H7 (cell line): ENCODE results near the gene EAF1. TPM values are rescaled to one million over a fixed set of nuclear protein-coding genes. Genes with fewer than 3 reads are reported as not detected.
"Not testable (repeated sequence)": the region's sequence is repeated elsewhere in the genome, so short reads cannot be mapped to it uniquely, and the experiment has no call there.

Experiments used
- DNase-seq: peaks from one replicate; pipeline ENCODE4 v3.0.0; 2012
- H3K27me3 ChIP-seq: 2 replicates; pipeline ENCODE4 v1.6.0; 2011; ENCODE audit warnings: mild to moderate bottlenecking, low read length; ENCODE audit not compliant: control insufficient read depth, insufficient read depth
- H3K36me3 ChIP-seq: replicated peaks from 2 replicates; pipeline ENCODE4 v1.5.1; 2011; ENCODE audit warnings: low read length; ENCODE audit not compliant: control insufficient read depth, insufficient read depth
- H3K4me3 ChIP-seq: 2 replicates; pipeline ENCODE4 v1.5.1; 2011; ENCODE audit warnings: low read depth, mild to moderate bottlenecking, control low read depth, low read length, moderate library complexity; ENCODE audit not compliant: insufficient read depth
- total RNA-seq: library from RNA; depleted of rRNA; stranded (reverse); fragments of >200 nt; shearing (Covaris generic); gene quantifications from 2 replicates; pipeline ENCODE4 v1.2.3, GENCODE V29; 2014; rRNA removed

Gene EAF1
- 25.7 and 31.2 TPM in 2 replicates for total RNA-seq

GRCh38 chr3:15427182-15427880 is at the start of gene EAF1, which contains the start of gene METTL6:
Gene EAF1, plus strand, starts transcription at chr3:15427598. Its CDS starts 182 bp downstream, at chr3:15427780.
Gene METTL6, minus strand, starts transcription at chr3:15427544. Its CDS starts 1,033 bp downstream, at chr3:15426511.
- Histone ChIP-seq H3K4me3 (peak within 1 kb of the TSS; percentile 90), H3K36me3 (peaks cover 11% of the 10 kb centered on the region), H3K27me3 (no peaks in the 10 kb centered on the region)
- DNase-seq, result peak; percentile 90

- Histone ChIP-seq H3K27me3 (no peaks in the 10 kb centered on the region), H3K4me3 (no peak overlapping the region), H3K36me3 (no peaks in the 10 kb centered on the region)
- DNase-seq, result peak; percentile 75
These were observed 49.2 kb upstream of the EAF1 start for GRCh38 chr3:15377961-15378791.

- H3K36me3 ChIP-seq, result no peaks in the 10 kb centered on the region
- H3K27me3 ChIP-seq, result no peaks in the 10 kb centered on the region
- DNase-seq, result no peak
- H3K4me3 ChIP-seq, result no peak overlapping the region
These were observed 46.2 kb upstream of the EAF1 start for GRCh38 chr3:15380980-15381890.

GRCh38 chr3:15382405-15382923 is 44.9 kb upstream of the EAF1 start:
- H3K36me3 ChIP-seq, result no peaks in the 10 kb centered on the region
- DNase-seq, result no peak
- no peaks in the 10 kb centered on the region for H3K27me3 ChIP-seq
- no peak overlapping the region for H3K4me3 ChIP-seq

- no peak overlapping the region for H3K4me3 ChIP-seq
- H3K27me3 ChIP-seq, result no peaks in the 10 kb centered on the region
- H3K36me3 ChIP-seq, result no peaks in the 10 kb centered on the region
- DNase-seq, result no peak
These were observed 42.7 kb upstream of the EAF1 start for GRCh38 chr3:15384510-15385237.

- not testable (repeated sequence) for H3K4me3 ChIP-seq, H3K27me3 ChIP-seq, H3K36me3 ChIP-seq, DNase-seq
These were observed 42.1 kb upstream of the EAF1 start for GRCh38 chr3:15385238-15385695.

GRCh38 chr3:15385901-15386653 is 41.3 kb upstream of the EAF1 start:
- Histone ChIP-seq H3K4me3 (no peak overlapping the region), H3K27me3 (no peaks in the 10 kb centered on the region), H3K36me3 (no peaks in the 10 kb centered on the region; the same call in 1 of the 2 replicates)
- no peak for DNase-seq

- not testable (repeated sequence) for H3K4me3 ChIP-seq, H3K36me3 ChIP-seq, DNase-seq, H3K27me3 ChIP-seq
These were observed 40.8 kb upstream of the EAF1 start for GRCh38 chr3:15386654-15386955.

- DNase-seq, result no peak
- H3K4me3 ChIP-seq, result no peak overlapping the region
- H3K27me3 ChIP-seq, result no peaks in the 10 kb centered on the region
- H3K36me3 ChIP-seq, result no peaks in the 10 kb centered on the region; the same call in 1 of the 2 replicates
These were observed 40.2 kb upstream of the EAF1 start for GRCh38 chr3:15387171-15387581.

- Histone ChIP-seq H3K4me3 (no peak overlapping the region), H3K36me3 (no peaks in the 10 kb centered on the region; the same call in 1 of the 2 replicates), H3K27me3 (no peaks in the 10 kb centered on the region)
- DNase-seq, result no peak
These were observed 39.7 kb upstream of the EAF1 start for GRCh38 chr3:15387735-15388134.

- DNase-seq, H3K36me3 ChIP-seq, H3K27me3 ChIP-seq, H3K4me3 ChIP-seq: not testable (repeated sequence)
These were observed 39.1 kb upstream of the EAF1 start for GRCh38 chr3:15388335-15388734.

GRCh38 chr3:15390460-15390859 is 36.9 kb upstream of the EAF1 start:
- H3K27me3 ChIP-seq, result no peaks in the 10 kb centered on the region
- H3K4me3 ChIP-seq, result no peak overlapping the region
- no peak for DNase-seq
- no peaks in the 10 kb centered on the region; the same call in 1 of the 2 replicates for H3K36me3 ChIP-seq

- no peaks in the 10 kb centered on the region; the same call in 1 of the 2 replicates for H3K36me3 ChIP-seq
- H3K27me3 ChIP-seq, result no peaks in the 10 kb centered on the region
- no peak for DNase-seq
- H3K4me3 ChIP-seq, result no peak overlapping the region
These were observed 36.4 kb upstream of the EAF1 start for GRCh38 chr3:15391007-15391406.
